Mammary epithelial cell (primary cell): ENCODE results near the gene KLRC3.
"Not testable (repeated sequence)": the region's sequence is repeated elsewhere in the genome, so short reads cannot be mapped to it uniquely, and the experiment has no call there.

Source experiments
- EZH2 ChIP-seq: IDR thresholded peaks from 2 replicates; pipeline ENCODE4 v1.6.1; 2012; ENCODE audit warnings: low read length, inconsistent platforms, borderline replicate concordance
- TF ChIP-seq, protein P1 (sequence below), 2 donors: IDR thresholded peaks in 1 of 2; conservative IDR thresholded peaks in 1 of 2; 2 replicates each; pipeline ENCODE4 v1.5.1; 2011 to 2012; ENCODE audit warnings: inconsistent platforms in 2 of 2, low read length in 2 of 2, mild to moderate bottlenecking in 2 of 2, control low read depth in 1 of 2, low read depth in 1 of 2; ENCODE audit not compliant: insufficient read depth in 1 of 2; ENCODE audit errors: extremely low read depth in 1 of 2

DNA sequence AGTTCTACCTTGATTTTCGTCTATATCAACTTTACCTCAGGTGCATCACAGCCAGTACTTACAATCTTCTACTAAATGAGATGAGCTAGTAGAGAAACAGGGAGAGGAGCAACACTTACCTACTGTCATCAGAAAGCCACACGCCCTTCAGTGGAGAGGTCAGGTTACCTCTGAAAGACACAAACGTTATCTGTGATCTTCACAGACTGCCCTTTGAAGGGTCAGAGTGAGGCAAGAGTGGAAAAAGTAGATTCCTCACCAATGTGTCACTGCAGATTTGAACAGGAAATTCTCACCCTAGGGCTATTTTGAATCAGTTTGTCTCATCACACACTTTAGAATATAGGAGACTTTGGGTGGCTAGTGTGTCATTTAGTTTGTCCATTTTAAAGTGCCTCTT, 1.8 kb upstream of the KLRC3 start:
- TF ChIP-seq, protein P1, sequence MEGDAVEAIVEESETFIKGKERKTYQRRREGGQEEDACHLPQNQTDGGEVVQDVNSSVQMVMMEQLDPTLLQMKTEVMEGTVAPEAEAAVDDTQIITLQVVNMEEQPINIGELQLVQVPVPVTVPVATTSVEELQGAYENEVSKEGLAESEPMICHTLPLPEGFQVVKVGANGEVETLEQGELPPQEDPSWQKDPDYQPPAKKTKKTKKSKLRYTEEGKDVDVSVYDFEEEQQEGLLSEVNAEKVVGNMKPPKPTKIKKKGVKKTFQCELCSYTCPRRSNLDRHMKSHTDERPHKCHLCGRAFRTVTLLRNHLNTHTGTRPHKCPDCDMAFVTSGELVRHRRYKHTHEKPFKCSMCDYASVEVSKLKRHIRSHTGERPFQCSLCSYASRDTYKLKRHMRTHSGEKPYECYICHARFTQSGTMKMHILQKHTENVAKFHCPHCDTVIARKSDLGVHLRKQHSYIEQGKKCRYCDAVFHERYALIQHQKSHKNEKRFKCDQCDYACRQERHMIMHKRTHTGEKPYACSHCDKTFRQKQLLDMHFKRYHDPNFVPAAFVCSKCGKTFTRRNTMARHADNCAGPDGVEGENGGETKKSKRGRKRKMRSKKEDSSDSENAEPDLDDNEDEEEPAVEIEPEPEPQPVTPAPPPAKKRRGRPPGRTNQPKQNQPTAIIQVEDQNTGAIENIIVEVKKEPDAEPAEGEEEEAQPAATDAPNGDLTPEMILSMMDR (conservative IDR thresholded peaks at IDR 0.05 in 1 of 2, IDR thresholded peaks at IDR 0.05 in 1 of 2; ENCODE audit: extremely low read depth in 1 of 2, insufficient read depth in 1 of 2, low read depth in 1 of 2, low read length in 2 of 2): not testable (repeated sequence)
- not testable (repeated sequence) for TF ChIP-seq EZH2
